Astrocyte of the spinal cord (primary cell): ENCODE data around the gene RBMS3.

Experiments
- DNase-seq: peaks from one replicate; pipeline ENCODE4 v3.0.0; 2011; ENCODE audit warnings: low read depth, low spot score
- H3K4me3 ChIP-seq: 2 replicates; pipeline ENCODE4 v1.5.1; 2011; ENCODE audit warnings: low read depth, mild to moderate bottlenecking, low read length, moderate library complexity
- in situ Hi-C: cut with HindIII; loops from 2 replicates; pipeline ENCODE4 v1.10.0; 2017; ENCODE audit warnings: low sequenced_read_pairs
- TF ChIP-seq, protein P1 (sequence below): IDR thresholded peaks from 2 replicates; pipeline ENCODE4 v1.5.1; 2012; ENCODE audit warnings: low read depth, mild to moderate bottlenecking, low read length, inconsistent platforms

The RBMS3 gene

DNA sequence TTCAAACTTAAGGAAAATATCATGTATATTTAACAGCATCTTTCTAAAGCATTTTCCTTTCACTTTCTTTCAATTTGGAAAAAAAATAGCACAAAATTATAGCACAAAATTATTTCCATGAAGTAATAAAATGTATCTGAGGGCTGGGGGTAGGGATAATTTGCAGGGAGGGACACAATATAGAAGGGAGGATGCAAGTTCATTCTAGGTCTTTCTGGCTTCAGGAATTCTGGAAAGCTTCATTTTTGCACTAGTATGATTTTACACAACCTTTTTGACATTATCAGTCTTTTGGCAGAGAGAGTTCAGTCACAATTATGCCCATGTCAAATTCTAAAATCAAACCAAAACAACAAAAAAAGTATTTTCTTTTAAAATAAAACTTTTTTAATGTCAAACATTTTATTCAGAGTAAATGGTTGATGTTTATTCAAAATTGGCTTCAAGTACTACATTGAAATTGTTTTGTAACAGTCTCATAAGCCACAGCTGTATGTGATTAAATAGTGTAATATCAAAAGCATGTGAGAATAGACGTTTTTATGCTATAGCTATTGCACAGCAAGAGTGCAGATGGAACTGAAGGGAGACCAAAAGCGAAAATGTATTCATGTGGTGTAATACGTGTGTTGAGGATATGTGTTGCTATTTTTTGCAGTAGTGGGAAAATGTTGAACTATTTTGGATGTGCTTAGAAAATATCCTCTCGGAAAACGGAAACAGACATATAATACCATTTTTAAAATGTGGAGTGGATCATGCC lies 5.8 kb downstream of the RBMS3 start:
- peak; percentile 62 for DNase-seq
- H3K4me3 ChIP-seq = no peak overlapping the region
- in situ Hi-C loops = no loop called here
- TF ChIP-seq, protein P1, sequence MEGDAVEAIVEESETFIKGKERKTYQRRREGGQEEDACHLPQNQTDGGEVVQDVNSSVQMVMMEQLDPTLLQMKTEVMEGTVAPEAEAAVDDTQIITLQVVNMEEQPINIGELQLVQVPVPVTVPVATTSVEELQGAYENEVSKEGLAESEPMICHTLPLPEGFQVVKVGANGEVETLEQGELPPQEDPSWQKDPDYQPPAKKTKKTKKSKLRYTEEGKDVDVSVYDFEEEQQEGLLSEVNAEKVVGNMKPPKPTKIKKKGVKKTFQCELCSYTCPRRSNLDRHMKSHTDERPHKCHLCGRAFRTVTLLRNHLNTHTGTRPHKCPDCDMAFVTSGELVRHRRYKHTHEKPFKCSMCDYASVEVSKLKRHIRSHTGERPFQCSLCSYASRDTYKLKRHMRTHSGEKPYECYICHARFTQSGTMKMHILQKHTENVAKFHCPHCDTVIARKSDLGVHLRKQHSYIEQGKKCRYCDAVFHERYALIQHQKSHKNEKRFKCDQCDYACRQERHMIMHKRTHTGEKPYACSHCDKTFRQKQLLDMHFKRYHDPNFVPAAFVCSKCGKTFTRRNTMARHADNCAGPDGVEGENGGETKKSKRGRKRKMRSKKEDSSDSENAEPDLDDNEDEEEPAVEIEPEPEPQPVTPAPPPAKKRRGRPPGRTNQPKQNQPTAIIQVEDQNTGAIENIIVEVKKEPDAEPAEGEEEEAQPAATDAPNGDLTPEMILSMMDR = no peak

GRCh38 chr3:29290596-29290995 lies 9.7 kb downstream of the RBMS3 start:
- in situ Hi-C loops = no loop called here
- no peak overlapping the region for H3K4me3 ChIP-seq
- TF ChIP-seq, protein P1 = no peak

DNA sequence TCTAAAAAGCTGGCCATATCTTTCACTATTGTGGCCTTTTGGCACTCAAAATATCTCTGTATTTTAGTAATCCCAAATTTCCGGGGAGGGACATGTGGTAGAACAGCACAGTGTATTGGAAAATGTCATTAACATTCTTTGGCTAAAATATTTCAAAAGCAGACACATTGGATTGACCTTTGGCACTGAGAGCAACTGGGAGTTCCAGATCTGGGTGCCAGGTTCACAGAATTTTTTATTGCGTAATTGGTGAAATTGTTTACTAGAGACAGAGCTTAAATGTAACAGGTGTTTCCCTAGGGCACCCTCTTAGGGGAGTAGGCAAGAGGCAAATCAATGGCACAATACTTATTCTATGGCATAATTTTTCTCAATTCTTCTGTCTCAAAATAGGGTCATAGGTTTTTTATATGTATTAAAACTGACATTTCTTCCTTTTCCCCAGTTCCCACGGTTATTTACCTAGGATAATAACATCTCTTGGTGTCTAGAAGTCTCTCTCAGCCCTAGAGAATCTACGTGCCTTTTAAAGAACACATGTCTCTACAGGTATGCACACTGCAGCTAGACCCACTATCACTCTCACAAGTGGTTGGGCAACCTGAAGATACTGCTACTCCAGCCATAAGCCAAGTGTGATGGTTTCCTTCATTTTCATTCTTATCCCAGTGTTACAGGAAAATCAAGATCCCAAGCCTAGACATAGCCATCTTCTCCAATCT lies 10.6 kb downstream of the RBMS3 start:
- no peak for DNase-seq
- in situ Hi-C loops = no loop called here
- no peak overlapping the region for H3K4me3 ChIP-seq
- TF ChIP-seq, protein P1 = no peak

More at GRCh38 chr3:29290596-29290995, 9.7 kb downstream of the RBMS3 start:
- no peak for DNase-seq

DNA sequence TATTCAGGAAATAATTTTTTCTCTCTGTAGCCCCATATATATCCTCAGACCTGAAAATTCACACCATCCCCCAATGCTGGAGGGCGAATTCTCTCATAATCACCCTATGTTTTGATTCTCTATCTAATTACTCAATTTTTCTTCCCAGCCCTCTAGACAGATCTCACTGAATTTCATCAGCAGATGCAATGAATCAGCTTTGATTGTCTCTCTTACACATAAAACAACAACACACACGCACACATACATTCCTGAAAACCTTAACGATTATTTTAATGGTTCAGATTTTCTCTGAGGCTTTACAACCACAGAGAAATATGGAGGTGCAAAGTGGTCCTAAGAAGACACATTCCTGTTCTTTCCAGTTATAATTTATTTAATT lies 11.1 kb downstream of the RBMS3 start:
- H3K4me3 ChIP-seq = no peak overlapping the region
- in situ Hi-C loops = no loop called here
- DNase-seq = no peak
- TF ChIP-seq, protein P1 = no peak

- no peak overlapping the region for H3K4me3 ChIP-seq
- in situ Hi-C loops = no loop called here
- TF ChIP-seq, protein P1 = no peak
- no peak for DNase-seq
Measured at GRCh38 chr3:29293421-29293820, 12.6 kb downstream of the RBMS3 start.

DNA sequence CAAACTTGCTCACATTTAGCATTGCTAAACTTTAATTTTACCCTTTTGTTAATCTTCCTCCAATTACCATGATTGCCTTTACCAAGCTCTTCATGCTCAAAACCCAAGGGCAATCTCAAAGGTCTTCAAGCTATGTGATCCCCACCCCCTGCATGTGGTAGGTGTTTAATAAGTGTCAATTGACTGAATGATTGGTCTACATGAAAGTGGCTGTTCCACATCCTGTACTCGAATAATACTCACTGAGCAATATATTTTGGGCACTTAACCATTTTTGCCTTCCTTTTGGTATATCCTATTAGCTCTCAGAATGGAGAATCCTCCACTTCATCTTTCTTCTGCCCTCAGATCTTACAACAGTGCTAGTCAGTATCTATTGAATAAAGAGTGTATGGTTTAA lies 17.1 kb downstream of the RBMS3 start:
- in situ Hi-C loops = no loop called here
- TF ChIP-seq, protein P1 = no peak
- no peak for DNase-seq

More for the DNA sequence above, 17.1 kb downstream of the RBMS3 start:
- H3K4me3 ChIP-seq = no peak overlapping the region
